Prostate gland (tissue), 2 donors: ENCODE measurements around the gene PRKAG2. TPM values are rescaled to one million over a fixed set of nuclear protein-coding genes. Genes with fewer than 3 reads are reported as not detected.

Experiments used
- DNase-seq: peaks from one replicate; pipeline ENCODE4 v3.0.0-alpha.2; 2019; ENCODE audit warnings: low spot score
- H3K27ac ChIP-seq, 2 donors: fragments of 200-600 bp; sonication (generic); 2 replicates each; pipeline ENCODE4 v1.5.1; 2017 to 2019
- H3K27me3 ChIP-seq: fragments of 200-600 bp; sonication (generic); replicated peaks from 2 replicates; pipeline ENCODE4 v1.5.1; 2019; ENCODE audit not compliant: insufficient read depth
- H3K36me3 ChIP-seq, 2 donors: fragments of 200-600 bp; sonication (generic); 1 replicate in 1 of 2; 2 replicates in 1 of 2; pipeline versions ENCODE4 v1.5.1 to v1.8.1; 2017 to 2019
- H3K4me1 ChIP-seq: fragments of 200-600 bp; sonication (generic); replicated peaks from 2 replicates; pipeline ENCODE4 v1.5.1; 2019
- H3K4me3 ChIP-seq, 2 donors: fragments of 200-600 bp; sonication (generic); 2 replicates each; pipeline ENCODE4 v1.5.1; 2017 to 2019
- H3K9me3 ChIP-seq: fragments of 200-600 bp; sonication (generic); 2 replicates; pipeline ENCODE4 v1.5.1; 2017
- CTCF ChIP-seq, 4 experiments: fragments of 200-600 bp in 2 of 4; fragments of 450-650 bp in 2 of 4; sonication (generic) in 2 of 4; IDR thresholded peaks; 1 replicate in 3 of 4; 2 replicates in 1 of 4; pipeline ENCODE4 v1.5.1; 2016 to 2019; ENCODE audit warnings: antibody characterized with exemption in 4 of 4, mild to moderate bottlenecking in 2 of 4, moderate library complexity in 2 of 4
- POLR2A ChIP-seq: fragments of 450-650 bp; IDR thresholded peaks from one replicate; pipeline ENCODE4 v1.6.1; 2016; ENCODE audit warnings: antibody characterized with exemption, mild to moderate bottlenecking
- POLR2AphosphoS5 ChIP-seq: sonication (generic); formaldehyde crosslinking; IDR thresholded peaks from one replicate; pipeline ENCODE4 v1.6.1; 2017; ENCODE audit warnings: antibody characterized with exemption
- WGBS: methylation state at CpG from one replicate; pipeline ENCODE4 v1.1.5; 2018; 5-methylcytosine and 5-hydroxymethylcytosine counted together
- intact Hi-C: fragments of 100-400 bp; cut with DNase I; formaldehyde crosslinking; loops from one replicate; pipeline ENCODE4 v1.14.2; 2022
- total RNA-seq, 2 donors: library from RNA; depleted of rRNA; stranded (reverse); fragments of >200 nt; gene quantifications; one replicate each; pipeline ENCODE4 v1.1.0, GENCODE V29; 2016

The PRKAG2 gene
- total RNA-seq, 2 donors from 2014 or later, result 31.6 to 38.1 TPM

GRCh38 chr7:151675196-151675920 is 201.6 kb downstream of the PRKAG2 start:
- 94% methylated on average over 26 of the region's 26 CpGs for WGBS
- Histone ChIP-seq H3K27ac (no peak overlapping the region), H3K4me3 (no peak overlapping the region), H3K27me3 (no peaks in the 10 kb centered on the region), H3K9me3 (no peaks in the 10 kb centered on the region), H3K4me1 (peaks cover 10% of the 10 kb centered on the region), H3K36me3 (no peaks in the 10 kb centered on the region)
- TF ChIP-seq POLR2AphosphoS5 (no peak), CTCF (IDR thresholded peaks at IDR 0.05) (no peak), POLR2A (no peak)
- intact Hi-C loops, result no loop called here
- DNase-seq, result no peak

- no peak overlapping the region for H3K27ac ChIP-seq
- H3K36me3 ChIP-seq, result no peaks in the 10 kb centered on the region
- H3K9me3 ChIP-seq, result no peaks in the 10 kb centered on the region
- DNase-seq, result no peak
- no peaks in the 10 kb centered on the region for H3K27me3 ChIP-seq
- TF ChIP-seq POLR2A (no peak), CTCF (IDR thresholded peaks at IDR 0.05) (no peak), POLR2AphosphoS5 (no peak)
- no peak overlapping the region for H3K4me3 ChIP-seq
- intact Hi-C loops, result no loop called here
- peaks cover 3% of the 10 kb centered on the region for H3K4me1 ChIP-seq
- WGBS, result 95% methylated on average over 10 of the region's 10 CpGs
Measured at GRCh38 chr7:151674161-151674920, 202.6 kb downstream of the PRKAG2 start.

GRCh38 chr7:151673216-151673615 is 203.7 kb downstream of the PRKAG2 start:
- 80% methylated on average over 9 of the region's 9 CpGs for WGBS
- Histone ChIP-seq H3K36me3 (no peaks in the 10 kb centered on the region), H3K27me3 (no peaks in the 10 kb centered on the region), H3K4me1 (peaks cover 3% of the 10 kb centered on the region), H3K27ac (no peak overlapping the region), H3K4me3 (no peak overlapping the region), H3K9me3 (no peaks in the 10 kb centered on the region)
- TF ChIP-seq POLR2AphosphoS5 (no peak), CTCF (IDR thresholded peaks at IDR 0.05) (no peak), POLR2A (no peak)
- DNase-seq, result no peak
- intact Hi-C loops, result no loop called here

- H3K27ac ChIP-seq, result no peak overlapping the region
- 64% methylated on average over 9 of the region's 9 CpGs for WGBS
- no peaks in the 10 kb centered on the region for H3K36me3 ChIP-seq
- no peaks in the 10 kb centered on the region for H3K9me3 ChIP-seq
- H3K4me3 ChIP-seq, result no peak overlapping the region
- no peaks in the 10 kb centered on the region for H3K27me3 ChIP-seq
- DNase-seq, result no peak
- intact Hi-C loops, result no loop called here
- TF ChIP-seq CTCF (IDR thresholded peaks at IDR 0.05) (no peak), POLR2A (no peak), POLR2AphosphoS5 (no peak)
- no peaks in the 10 kb centered on the region for H3K4me1 ChIP-seq
Measured at GRCh38 chr7:151672716-151673115, 204.2 kb downstream of the PRKAG2 start.
